Tibial artery (tissue), 4 donors: ENCODE measurements around the gene GFI1B.
"Not testable (repeated sequence)": the region's sequence is repeated elsewhere in the genome, so short reads cannot be mapped to it uniquely, and the experiment has no call there.

Source experiments
- DNase-seq, 2 donors: peaks; one replicate each; pipeline ENCODE4 v3.0.0-alpha.2; 2019
- H3K27ac ChIP-seq, 2 donors: fragments of 200-600 bp; sonication (generic) in 1 of 2; 1 replicate in 1 of 2; 2 replicates in 1 of 2; pipeline ENCODE4 v1.5.1; 2018 to 2019; ENCODE audit warnings: mild to moderate bottlenecking in 1 of 2
- H3K27me3 ChIP-seq, 2 donors: fragments of 200-600 bp; sonication (generic) in 1 of 2; one replicate each; pipeline versions ENCODE4 v1.5.1 to v1.6.0; 2016 to 2019
- H3K36me3 ChIP-seq, 3 donors: fragments of 200-600 bp; sonication (generic) in 2 of 3; one replicate each; pipeline ENCODE4 v1.5.1; 2016 to 2019; ENCODE audit warnings: mild to moderate bottlenecking in 2 of 3
- H3K4me1 ChIP-seq, 4 donors: fragments of 200-600 bp; sonication (generic) in 2 of 4; 1 replicate in 3 of 4; 2 replicates in 1 of 4; pipeline ENCODE4 v1.5.1; 2016 to 2019
- H3K4me3 ChIP-seq, 2 donors: fragments of 200-600 bp; sonication (generic) in 1 of 2; 1 replicate in 1 of 2; 2 replicates in 1 of 2; pipeline ENCODE4 v1.5.1; 2018 to 2019; ENCODE audit warnings: mild to moderate bottlenecking in 2 of 2
- H3K9me3 ChIP-seq, 3 donors: fragments of 200-600 bp; sonication (generic) in 1 of 3; one replicate each; pipeline ENCODE4 v1.5.1; 2016 to 2019
- intact Hi-C: fragments of 100-400 bp; cut with DNase I; formaldehyde crosslinking; loops from one replicate; pipeline ENCODE4 v1.15.0; 2023; ENCODE audit warnings: low total_unique reads
- TF ChIP-seq, protein P1 (sequence below), 2 experiments: fragments of 200-600 bp in 1 of 2; fragments of 450-650 bp in 1 of 2; IDR thresholded peaks; one replicate each; pipeline ENCODE4 v1.5.1; 2017 to 2019; ENCODE audit warnings: antibody characterized with exemption in 2 of 2, mild to moderate bottlenecking in 1 of 2, moderate library complexity in 1 of 2

GFI1B gene

GRCh38 chr9:132996526-132996925 is 18.0 kb downstream of the GFI1B start:
- Histone ChIP-seq H3K4me3 (no peak overlapping the region), H3K36me3 (no peaks in the 10 kb centered on the region), H3K27ac (no peak overlapping the region), H3K27me3 (peaks cover 0 to 82% of the 10 kb centered on the region in 2 donors), H3K9me3 (no peaks in the 10 kb centered on the region), H3K4me1 (no peaks in the 10 kb centered on the region)
- TF ChIP-seq, protein P1, sequence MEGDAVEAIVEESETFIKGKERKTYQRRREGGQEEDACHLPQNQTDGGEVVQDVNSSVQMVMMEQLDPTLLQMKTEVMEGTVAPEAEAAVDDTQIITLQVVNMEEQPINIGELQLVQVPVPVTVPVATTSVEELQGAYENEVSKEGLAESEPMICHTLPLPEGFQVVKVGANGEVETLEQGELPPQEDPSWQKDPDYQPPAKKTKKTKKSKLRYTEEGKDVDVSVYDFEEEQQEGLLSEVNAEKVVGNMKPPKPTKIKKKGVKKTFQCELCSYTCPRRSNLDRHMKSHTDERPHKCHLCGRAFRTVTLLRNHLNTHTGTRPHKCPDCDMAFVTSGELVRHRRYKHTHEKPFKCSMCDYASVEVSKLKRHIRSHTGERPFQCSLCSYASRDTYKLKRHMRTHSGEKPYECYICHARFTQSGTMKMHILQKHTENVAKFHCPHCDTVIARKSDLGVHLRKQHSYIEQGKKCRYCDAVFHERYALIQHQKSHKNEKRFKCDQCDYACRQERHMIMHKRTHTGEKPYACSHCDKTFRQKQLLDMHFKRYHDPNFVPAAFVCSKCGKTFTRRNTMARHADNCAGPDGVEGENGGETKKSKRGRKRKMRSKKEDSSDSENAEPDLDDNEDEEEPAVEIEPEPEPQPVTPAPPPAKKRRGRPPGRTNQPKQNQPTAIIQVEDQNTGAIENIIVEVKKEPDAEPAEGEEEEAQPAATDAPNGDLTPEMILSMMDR (IDR thresholded peaks at IDR 0.05) = no peak
- DNase-seq = peak in 1 of 2 donors; percentile 0
- intact Hi-C loops = no loop called here

GRCh38 chr9:132997591-132997990 is 19.1 kb downstream of the GFI1B start:
- Histone ChIP-seq H3K4me3 (no peak overlapping the region), H3K4me1 (no peaks in the 10 kb centered on the region), H3K9me3 (no peaks in the 10 kb centered on the region), H3K27ac (no peak overlapping the region), H3K36me3 (no peaks in the 10 kb centered on the region), H3K27me3 (peaks cover 0 to 81% of the 10 kb centered on the region in 2 donors)
- TF ChIP-seq, protein P1 (IDR thresholded peaks at IDR 0.05) = no peak
- DNase-seq = no peak
- intact Hi-C loops = no loop called here

- peaks cover 0 to 81% of the 10 kb centered on the region in 2 donors for H3K27me3 ChIP-seq
- intact Hi-C loops, DNase-seq, H3K9me3 ChIP-seq, H3K27ac ChIP-seq, H3K36me3 ChIP-seq, H3K4me1 ChIP-seq, H3K4me3 ChIP-seq: not testable (repeated sequence)
Observed at GRCh38 chr9:132998221-132998620, 19.7 kb downstream of the GFI1B start.

DNA sequence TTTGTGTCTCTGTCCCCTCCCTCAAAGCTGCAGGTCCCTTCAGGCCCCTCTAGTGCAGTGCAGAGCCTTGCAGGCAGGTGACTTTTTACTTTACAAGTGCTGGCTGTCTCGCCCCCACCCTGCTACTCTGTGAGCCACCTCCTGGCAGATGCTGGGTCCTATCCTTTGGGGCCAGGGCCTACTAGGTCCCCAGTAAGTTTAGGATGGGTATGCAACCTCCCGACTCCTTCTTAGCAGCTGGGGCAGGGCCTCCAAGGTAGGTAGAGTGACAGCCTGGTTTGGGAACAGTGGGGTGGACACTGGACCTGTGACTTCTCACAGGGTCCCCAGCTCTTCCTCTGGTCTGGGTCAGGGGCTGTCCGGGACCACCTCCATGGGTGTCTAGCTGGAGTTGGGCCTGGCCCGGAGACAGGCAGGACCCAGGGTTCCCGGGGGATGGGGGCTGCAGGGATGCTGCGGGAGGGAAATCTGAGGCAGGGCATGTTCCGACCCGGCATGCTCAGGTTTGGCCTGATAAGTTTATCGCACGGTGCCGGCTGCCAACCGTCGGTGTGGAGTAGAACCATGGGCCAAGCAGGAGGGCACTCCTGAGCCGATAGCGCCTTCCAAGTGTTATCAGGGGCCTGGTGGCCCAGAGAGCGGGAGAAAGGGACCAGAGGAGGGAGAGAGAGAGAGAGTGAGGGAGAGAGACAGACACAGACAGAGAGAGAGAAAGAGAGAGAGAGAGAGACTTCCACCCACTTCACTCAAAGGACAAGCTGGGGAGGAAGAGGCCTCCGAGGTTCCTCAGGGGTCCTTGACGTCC is 20.5 kb downstream of the GFI1B start:
- TF ChIP-seq, protein P1 (IDR thresholded peaks at IDR 0.05) = no peak
- peak in 1 of 2 donors; percentile 10 for DNase-seq
- H3K36me3 ChIP-seq = no peaks in the 10 kb centered on the region

GRCh38 chr9:133002147-133003070 is 23.9 kb downstream of the GFI1B start:
- TF ChIP-seq, protein P1 (IDR thresholded peaks at IDR 0.05) = no peak

More for the DNA sequence above, 20.5 kb downstream of the GFI1B start:
- no peaks in the 10 kb centered on the region for H3K4me1 ChIP-seq
- peaks cover 0 to 81% of the 10 kb centered on the region in 2 donors for H3K27me3 ChIP-seq
- H3K9me3 ChIP-seq = no peaks in the 10 kb centered on the region
- intact Hi-C loops = no loop called here
- no peak overlapping the region for H3K4me3 ChIP-seq
- no peak overlapping the region for H3K27ac ChIP-seq

DNA sequence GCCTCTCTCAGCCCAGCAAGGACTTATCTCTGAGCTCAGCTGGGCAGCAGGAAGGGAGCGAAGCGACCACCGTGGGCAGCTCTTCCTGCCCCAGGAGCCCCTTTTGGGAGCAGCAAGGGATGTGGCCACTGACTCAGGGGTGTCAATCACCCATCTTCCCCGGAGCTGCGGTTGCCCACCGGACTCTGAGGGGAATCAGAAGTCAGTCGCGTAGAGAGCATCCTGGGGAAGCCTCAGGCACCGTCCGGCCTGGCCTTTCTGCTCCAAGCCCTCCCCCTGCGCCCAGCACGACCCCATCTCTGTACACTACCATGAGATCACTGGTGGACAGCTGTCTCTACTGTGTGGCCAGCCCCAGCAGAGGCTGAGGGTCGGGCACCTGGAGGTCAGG is 24.6 kb downstream of the GFI1B start:
- no peaks in the 10 kb centered on the region for H3K9me3 ChIP-seq
- no peaks in the 10 kb centered on the region for H3K4me1 ChIP-seq
- no peaks in the 10 kb centered on the region for H3K36me3 ChIP-seq
- H3K27ac ChIP-seq = no peak overlapping the region
- DNase-seq = no peak
- H3K27me3 ChIP-seq = peaks cover 0 to 81% of the 10 kb centered on the region in 2 donors
- TF ChIP-seq, protein P1 (IDR thresholded peaks at IDR 0.05) = no peak
- intact Hi-C loops = no loop called here
- H3K4me3 ChIP-seq = no peak overlapping the region

More at GRCh38 chr9:133002147-133003070, 23.9 kb downstream of the GFI1B start:
- intact Hi-C loops = no loop called here
- no peaks in the 10 kb centered on the region for H3K4me1 ChIP-seq
- H3K9me3 ChIP-seq = no peaks in the 10 kb centered on the region
- H3K27me3 ChIP-seq = peaks cover 0 to 80% of the 10 kb centered on the region in 2 donors
- H3K27ac ChIP-seq = no peak overlapping the region
- no peaks in the 10 kb centered on the region for H3K36me3 ChIP-seq
- no peak overlapping the region for H3K4me3 ChIP-seq
- no peak for DNase-seq
